SKM-1 treated with dmso at 0.1 percent for 144 hours (cell line): ENCODE measurements around the gene PHTF2.

ENCODE experiments used
- DNase-seq: peaks from one replicate; lab custom pipeline; 2025; ENCODE audit not compliant: unreplicated experiment; lab: John Stamatoyannopoulos, UW

PHTF2 gene

DNA sequence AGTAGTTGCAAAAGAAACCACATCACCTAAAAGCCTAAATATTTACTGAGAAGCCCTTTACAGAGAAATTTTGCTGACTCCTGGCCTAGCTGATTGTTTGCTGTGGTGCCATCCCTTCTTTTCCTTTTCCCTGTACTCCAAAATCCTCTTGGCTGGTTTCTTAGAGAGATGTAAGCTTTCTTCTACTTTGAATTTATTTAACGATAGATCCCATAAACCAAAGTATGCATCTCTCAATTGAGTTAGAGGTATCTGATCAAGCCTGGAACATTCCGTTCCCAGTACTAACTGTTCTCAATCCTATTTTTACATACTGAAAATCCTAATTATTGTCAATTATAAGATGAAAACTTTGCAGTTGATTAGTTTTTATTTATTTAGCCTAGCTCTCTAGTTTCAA, 6.6 kb upstream of the PHTF2 start:
- DNase-seq = no peak

DNA sequence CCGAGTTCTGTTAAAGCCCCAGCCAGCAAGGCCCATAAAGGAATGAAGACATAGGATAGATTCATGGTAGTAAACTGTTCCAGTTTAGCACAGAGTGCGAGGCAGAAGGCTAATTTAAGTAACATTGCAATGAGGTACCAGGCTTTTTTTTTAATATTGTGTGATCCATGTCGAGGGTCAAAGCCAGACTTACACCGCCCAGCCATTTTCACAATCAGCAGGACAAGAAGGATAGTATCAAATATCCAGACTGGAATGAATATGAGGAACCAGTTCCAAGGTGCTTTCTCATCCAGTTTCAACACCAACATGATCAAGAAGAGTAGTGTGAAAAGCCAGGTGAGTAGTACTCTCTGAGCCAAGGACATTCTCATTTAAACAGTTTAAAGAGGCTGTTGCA, 4.6 kb upstream of the PHTF2 start:
- DNase-seq = no peak

DNA sequence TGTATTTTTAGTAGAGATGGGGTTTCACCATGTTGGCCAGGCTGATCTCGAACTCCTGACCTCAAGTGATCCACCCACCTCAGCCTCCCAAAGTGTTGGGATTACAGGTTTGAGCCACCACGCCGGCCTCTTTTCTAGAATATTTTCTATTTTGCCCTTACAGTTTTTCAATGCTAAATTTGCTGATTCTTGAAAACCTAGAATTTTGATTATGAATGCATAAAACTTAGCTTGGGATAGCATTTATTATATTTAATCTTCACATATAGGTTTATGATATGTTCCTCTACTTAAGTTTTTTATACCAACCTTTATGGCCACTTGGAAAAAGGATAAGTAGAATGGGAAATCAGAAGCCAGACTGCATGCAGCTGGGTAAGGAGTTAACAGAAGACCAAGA, 2.5 kb upstream of the PHTF2 start:
- DNase-seq = no peak

DNA sequence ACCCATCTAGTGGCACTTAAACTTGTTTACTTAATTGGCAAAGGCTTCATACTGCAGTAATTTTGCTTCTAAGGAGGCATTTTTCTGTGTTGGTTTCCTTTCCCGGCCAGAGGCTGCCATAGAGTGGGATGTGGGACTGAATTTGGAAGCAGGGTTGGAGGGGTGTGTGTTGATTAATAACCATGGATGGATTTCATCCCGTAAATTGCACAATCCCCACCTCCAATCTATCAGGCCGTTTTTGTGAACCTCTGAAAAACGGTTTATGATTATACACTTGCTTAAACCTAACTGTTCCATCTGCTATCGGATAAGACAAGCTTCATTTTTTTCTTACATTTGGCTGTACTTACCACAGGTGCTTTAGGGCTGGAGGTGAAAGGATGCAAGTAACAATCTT, 1.6 kb upstream of the PHTF2 start:
- DNase-seq = no peak

DNA sequence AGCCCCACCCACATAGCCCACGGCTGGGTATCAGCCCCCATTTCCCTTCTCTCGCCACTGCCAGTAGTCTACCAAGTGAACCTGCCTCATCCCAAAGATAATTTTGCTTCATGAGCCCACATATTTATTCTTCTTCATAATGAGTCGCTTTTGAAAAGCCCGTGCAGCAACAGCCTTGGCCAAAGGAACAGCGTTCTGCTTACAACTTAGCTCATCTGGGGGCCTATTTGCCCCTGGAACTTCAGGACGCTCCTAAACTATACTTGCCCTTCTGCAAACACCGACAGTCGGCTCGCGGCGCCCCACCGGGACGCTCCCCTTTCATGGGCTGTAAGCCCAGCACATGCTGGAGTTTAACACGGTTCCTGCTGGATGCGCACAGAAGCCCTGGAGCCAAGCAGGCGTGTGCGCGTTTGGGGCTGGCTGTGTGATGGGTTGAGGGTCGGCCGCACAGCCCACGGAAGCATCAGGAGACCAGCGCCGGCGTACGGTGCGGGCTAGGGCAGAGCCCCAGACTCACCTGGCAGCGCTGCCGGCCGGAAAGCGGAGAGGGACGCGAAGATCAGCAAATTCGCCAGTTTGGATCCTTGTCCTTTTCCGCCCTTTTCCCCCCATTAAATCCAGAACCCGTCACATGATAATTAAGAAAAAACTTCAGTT, 709 bp upstream of the PHTF2 start:
- no peak for DNase-seq

DNA sequence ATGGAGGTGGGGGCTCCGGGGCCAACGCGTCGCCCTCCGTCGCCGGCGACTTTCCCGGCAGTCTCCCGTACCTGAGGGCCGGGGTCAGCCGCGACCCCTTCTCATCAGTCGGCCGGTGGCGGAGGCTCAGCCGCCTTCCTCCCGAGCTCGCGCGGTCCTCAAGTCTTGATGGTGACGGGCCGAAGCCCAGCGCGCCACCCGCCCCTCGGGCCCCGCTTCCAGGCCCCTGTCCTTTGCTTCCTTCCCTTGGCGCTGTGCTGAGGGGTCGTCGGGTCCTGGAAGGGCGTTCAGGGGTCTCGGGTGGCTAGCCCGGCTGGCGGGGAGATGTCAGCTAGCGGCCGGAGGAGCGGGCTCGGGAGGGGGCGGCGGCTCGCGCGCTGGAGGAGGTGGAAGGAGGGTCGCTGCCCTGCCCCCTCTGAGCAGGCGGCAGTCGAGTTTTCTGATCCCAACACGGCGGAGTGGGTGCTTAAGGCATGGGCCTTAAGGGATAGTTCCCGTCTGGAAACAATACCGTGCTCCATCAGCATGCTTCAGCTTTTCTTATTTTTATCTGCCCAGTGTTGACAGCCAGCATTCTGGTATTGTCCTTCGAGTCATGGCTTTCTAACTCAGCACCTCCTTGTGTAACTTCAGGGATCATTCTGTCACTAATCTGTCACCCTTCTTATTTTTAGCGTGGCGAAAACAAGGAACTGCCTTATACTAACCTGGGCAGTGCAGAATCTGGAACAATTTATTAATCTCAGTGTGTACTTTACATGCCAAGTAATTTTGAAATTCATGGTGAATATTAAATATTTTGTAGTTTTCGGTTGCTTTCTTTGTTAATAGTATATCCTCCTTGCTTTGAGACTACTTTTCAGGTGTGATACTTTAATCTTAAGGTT, 748 bp downstream of the PHTF2 start:
- peak; percentile 44 for DNase-seq

DNA sequence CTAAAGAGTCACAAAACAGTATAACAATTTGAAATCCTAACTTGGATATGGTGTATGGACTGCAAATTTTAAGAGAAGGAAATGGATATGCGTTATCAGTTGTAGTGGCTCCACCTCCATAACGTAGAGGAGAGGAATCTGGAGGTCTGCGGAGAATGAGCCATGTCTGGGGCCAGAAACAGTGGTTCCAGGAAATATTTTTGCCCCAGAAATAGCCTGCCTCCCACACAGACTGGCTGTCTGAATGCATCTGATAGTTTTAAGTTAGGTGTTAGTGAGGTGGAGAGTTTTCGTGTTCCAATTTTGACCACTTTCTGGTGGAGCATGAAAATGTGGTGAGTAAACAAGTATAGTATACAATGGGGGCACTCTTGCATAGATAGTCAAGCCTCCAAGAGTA, 1.6 kb downstream of the PHTF2 start:
- DNase-seq = no peak

DNA sequence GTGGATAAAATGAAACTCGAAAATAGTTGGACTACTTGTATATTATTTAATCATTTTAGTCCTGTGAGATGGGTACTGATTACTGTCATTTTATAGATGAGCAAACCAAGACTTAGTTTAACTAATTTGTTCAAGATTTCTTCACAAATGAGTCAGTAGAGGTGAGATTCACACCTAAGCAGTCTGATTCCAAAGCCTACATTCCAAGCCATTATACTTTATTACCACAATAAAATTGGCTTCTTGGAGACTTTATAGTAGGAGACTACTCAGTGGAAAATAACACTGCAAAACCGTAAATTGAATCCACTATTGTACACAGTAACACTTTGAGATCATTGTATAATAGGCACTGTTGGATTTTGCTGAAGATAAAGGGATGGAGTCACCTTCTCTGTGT, 2.2 kb downstream of the PHTF2 start:
- DNase-seq = no peak

DNA sequence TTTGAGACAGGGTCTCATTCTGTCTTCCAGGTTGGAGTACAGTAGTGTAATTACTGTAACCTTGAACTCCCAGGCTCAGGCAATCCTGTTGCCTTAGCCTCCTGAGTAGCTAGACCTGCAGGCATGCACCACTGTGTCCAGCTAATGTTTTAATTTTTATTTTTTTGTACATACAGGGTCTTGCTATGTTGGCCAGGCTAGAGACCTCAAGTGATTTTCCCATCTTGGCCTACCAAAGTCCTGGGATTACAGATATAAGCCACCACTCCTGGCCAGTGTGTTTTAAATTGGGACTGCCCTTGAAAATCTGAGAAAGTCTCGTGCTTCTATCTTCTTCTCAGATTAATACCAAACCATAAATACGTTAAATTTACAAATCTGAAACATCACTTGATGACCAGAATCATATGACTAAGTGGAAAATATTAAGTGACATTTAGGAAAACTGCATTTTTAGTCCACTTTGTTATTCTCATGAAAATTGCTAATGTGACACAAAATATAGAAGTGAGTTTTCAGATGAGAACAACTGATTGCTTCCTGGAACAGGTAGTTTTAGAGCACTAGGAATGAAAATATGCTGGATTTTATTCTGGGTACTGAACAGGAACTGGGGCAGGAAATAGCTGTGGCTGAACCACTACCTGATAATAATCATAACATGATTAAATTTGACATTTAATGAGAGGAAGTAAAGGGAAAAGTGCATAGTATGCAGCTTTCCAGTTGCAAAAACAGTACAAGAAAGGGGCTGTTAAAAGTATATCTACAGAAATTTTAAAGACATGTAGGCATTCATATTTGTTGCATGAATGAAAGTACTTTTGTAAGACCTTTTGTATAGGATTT, 4.2 kb downstream of the PHTF2 start:
- DNase-seq = no peak

DNA sequence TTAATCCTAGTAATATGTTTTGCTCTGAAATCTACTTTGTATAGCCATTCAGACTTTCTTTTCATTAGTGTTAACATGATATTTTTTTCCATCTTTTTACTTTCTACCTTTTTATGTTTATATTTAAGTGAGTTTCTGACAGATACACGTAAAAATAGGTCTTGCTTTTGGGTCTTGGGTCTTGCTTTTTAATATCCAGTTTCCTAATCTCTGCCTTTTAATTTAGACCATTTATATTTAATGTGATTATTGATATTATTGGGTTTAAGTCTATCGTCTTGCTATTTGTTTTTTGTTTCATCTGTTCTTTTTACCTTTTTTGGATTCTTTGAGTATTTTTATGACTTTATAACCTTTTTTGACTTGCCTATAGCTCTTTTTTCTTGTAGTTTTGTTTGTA, 7.9 kb downstream of the PHTF2 start:
- no peak for DNase-seq

DNA sequence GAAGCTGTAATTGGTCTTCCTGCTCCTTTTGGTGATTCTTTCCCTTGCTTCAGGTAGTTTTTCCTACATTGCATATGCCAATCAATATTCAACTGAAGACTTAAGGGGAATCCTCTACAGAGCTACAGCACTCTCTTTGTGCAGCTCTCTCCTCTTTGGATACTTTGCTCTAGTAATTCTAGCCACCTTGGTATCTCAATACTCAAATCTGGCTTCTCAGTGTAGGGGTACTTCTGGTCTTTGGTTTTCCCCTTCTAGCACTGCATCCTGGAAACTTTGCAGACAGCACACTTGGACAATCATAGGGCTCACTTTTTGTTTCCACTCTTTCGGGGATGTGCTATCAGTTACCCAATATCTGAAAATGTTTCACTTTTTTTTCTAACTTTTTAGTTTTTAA, 9.9 kb downstream of the PHTF2 start:
- no peak for DNase-seq

DNA sequence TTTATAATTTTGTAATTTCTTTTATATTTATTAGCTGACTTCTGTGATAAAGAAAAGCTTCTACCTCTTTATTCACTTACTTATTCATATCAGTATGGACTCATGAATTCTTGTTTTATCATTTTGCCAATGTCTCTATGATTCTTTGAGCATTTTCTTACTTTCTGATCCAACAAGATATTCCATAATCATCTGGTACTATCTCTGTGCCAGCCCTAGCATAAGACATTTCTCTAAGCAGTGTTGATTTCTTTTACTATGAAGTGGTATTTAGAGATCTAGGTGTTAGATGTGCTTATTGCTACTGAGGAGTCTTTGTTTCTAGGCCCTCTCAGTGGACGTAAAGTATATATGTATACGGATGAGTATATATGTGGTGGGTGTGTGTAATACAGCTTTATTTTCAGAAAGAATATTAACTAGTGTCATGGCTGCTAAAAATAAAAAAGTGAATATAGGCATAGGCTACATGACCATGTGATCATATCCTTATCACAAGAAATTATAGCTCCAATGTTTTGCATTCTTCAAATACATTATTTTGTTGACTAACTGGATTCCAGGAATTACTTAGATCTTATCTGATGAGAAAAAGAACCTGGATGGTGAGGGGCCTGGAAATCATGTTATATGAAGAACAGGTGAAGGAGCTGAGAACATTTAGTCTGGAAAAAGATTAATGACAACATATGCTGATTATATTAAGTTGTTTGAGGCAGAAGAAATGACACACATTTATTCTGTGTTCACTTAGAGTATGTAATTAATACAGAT, 13.1 kb downstream of the PHTF2 start:
- no peak for DNase-seq

DNA sequence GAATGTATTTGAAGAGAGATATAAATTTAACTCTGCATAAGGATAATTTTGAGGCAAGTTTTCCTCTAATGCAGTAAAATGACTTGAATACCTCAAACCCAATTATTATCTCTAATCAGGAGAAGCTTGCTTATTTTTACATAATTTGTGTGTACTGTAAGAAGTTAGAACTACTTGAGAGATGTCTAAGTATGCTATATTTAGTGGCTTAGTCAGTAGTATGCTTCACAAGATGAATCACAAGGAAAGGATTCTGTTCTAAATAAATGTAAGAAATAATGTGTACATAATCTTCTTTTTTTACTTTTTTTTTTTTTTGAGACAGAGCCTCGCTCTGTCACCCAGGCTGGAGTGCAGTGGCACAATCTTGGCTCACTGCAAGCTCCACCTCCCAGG, 13.7 kb downstream of the PHTF2 start:
- DNase-seq = no peak

DNA sequence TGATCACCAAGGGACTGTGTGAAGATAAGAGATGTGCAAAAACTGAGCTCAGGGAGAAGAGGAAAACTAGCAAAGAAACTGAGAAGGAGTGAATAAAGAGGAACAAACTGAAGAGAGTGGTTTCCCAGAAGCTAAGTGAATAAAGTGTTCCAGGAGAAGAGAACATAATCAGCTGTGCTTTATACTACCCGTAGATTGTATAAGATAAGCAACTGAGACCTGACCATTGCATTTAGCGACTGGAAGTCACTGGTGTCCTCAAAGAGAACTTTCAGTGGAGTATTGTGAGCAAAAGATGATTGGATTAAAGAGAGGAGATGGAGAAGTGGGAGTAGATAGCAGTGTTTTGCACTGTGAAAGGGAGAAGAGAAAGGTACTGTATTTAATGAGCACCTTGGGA, 14.6 kb downstream of the PHTF2 start:
- DNase-seq = no peak

DNA sequence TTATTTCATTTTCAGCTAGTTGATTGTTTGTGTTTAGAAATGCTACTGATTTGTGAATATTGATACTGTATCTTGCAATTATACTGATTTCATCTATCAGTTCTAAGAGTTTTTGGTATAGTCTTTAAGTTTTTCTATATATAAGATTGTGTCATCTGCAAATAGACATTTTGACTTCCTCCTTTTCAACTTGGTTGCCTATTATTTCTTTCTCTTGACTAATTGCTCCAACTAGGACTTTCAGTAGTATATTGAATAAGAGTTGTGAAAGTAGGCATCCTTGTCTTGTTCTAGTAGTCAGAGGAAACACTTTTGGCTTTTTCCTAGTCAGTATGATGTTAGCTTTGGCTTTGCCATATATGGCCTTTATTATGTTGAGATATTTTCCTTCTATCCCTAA, 20.4 kb downstream of the PHTF2 start:
- no peak for DNase-seq

DNA sequence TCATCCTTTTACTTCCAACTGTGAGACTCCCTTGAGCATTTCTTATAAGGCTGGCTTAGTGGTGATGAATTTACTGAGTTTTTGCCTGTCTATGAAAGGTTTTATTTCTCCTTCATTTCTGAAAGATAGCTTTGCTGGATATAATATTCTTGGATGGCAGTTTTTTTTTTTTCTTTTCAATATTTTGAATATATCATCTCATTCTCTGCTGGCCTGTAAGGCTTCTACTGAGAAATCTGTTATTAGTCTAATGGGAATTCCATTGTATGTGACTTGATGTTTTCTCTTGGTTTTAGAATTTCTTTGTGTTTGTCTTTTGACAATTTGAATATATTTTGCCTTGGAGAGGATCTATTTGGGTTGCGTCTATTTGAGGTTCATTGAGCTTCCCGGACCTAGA, 22.4 kb downstream of the PHTF2 start:
- DNase-seq = no peak

DNA sequence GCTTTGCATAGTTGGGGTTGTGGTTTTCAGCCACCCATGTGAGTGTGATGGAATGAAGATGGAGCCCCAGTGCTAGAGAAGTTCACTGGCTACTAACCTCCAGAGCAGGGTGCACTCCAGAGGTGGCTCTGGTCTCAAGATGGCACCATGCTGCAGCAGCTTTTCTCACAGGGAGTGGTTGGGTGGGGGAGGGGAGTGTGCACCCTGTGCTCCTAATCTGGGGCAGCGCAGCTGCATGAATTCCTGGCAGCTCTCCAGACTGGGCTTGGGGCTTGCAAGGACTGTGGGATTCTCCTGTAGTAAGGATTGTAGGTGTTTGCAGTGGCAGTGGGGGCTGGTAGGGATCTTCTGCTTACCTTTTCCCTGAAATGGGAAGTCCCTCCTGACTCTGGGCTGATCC, 23.7 kb downstream of the PHTF2 start:
- DNase-seq = no peak

DNA sequence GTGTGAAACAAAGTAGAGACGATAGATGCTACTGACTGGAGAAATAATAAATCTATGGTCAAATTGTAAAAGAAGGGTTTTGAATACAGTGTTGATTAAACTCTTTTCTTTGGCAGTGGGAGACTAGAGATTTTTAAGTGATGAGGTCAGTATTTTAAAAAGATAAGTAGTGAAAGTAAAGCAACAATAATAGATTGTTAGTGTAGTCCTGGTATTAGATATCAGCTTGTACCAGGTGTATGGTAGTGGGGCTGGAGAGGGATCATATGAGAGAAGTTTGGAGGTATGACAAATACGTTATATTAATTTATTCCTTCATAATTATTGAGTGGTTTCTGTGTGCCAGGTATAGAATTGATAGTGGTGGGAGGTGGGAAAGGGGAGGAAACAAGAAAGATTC, 25.2 kb downstream of the PHTF2 start:
- DNase-seq = no peak

DNA sequence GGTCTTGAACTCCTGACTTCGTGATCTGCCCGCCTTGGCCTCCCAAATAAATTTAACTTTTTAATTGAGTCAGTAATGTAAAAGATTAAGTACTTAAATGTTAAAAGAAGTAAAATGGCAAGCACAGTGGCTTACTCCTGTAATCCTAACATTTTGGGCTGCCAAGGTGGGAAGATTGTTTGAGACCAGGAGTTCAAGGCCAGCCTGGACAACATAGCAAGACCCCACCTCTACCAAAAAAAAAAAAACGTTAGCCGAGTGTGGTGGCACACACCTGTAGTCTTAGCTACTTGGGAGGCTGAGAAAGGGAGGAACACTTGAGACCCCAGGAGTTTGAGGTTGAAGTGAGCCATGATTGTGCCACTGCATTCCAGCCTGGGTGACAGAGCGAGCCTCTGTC, 26.1 kb downstream of the PHTF2 start:
- no peak for DNase-seq

DNA sequence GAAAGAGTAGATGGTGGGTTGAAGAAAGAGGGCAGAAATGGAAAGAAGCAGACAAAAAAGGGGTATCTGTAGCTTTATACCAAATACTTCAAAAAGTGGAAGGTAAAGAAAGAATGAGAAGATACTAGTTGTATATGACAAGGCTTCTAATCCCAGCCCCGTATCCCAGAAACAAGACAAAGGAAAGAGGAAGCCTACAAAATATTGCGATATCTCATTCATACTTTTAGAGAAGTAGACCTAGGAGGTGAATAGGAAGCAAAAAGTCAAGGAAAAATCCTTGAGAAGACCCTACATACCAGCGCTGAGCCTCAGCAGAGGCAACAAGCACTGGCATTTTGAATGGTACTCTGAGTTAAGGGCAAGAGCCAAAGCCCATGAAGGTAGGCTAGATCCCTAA, 26.6 kb downstream of the PHTF2 start:
- DNase-seq = peak; percentile 32

DNA sequence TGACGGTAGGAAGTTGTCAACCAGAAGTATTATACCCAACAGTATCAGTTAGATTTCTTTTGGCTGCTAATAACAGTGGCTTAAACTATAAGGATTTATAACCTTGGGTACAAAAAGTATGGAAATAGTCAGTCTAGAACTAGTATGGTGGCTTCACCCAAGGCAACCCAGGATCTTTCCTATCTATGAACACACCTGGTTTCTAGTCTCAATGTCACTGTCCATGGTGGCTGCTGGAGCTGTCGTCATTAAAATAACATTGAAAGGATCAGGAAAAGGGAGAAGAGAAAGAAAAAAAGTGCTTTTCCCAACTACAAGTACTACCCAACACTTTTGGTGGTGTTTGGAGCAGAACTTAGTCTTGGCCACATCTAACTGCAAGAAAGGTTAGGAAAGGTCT, 27.7 kb downstream of the PHTF2 start:
- DNase-seq = no peak
